HEK293 (cell line): Measurements from ENCODE around the gene INPP5F.

Source experiments
- CTCF ChIA-PET: fragments of 350-600 bp; formaldehyde crosslinking; extraction: SDS; loops from one replicate; lab custom pipeline; 2021; ENCODE audit warnings: antibody characterized with exemption; lab: Yijun Ruan, JAX
- POLR2A ChIA-PET: fragments of 300-600 bp; formaldehyde crosslinking; extraction: SDS; loops from one replicate; lab custom pipeline; 2020; ENCODE audit warnings: antibody characterized with exemption, inconsistent platforms; lab: Yijun Ruan, JAX
- H3K27ac ChIP-seq: fragments of 200-500 bp; sonication (Bioruptor generic); 2 replicates; pipeline ENCODE4 v1.5.1; 2014; ENCODE audit warnings: low read depth, low read length, control low read depth, inconsistent platforms; ENCODE audit errors: extremely low read depth
- H3K36me3 ChIP-seq, 2 experiments: fragments of 200-500 bp in 1 of 2; sonication (Bioruptor generic) in 1 of 2; 1 replicate in 1 of 2; 2 replicates in 1 of 2; pipeline ENCODE4 v1.5.1; 2014 to 2017; ENCODE audit warnings: inconsistent platforms in 2 of 2, low read length in 2 of 2; ENCODE audit not compliant: control insufficient read depth in 2 of 2, insufficient read depth in 1 of 2
- H3K4me1 ChIP-seq: fragments of 200-500 bp; sonication (Bioruptor generic); 2 replicates; pipeline ENCODE4 v1.5.1; 2014; ENCODE audit warnings: mild to moderate bottlenecking, low read length, inconsistent platforms; ENCODE audit not compliant: control insufficient read depth, insufficient read depth
- H3K4me3 ChIP-seq: 2 replicates; pipeline ENCODE4 v1.5.1; 2011; ENCODE audit warnings: low read depth, mild to moderate bottlenecking, control low read depth, low read length, moderate library complexity
- H3K9me3 ChIP-seq: fragments of 200-500 bp; sonication (Bioruptor generic); 2 replicates; pipeline ENCODE4 v1.5.1; 2014; ENCODE audit warnings: low read depth, low read length, inconsistent platforms; ENCODE audit not compliant: control insufficient read depth, insufficient read depth
- CTCF ChIP-seq: fragments of 450-650 bp; formaldehyde crosslinking; IDR thresholded peaks from 2 replicates; pipeline ENCODE4 v1.5.1; 2016; ENCODE audit warnings: missing biosample characterization, missing genetic modification characterization
- GLI4 ChIP-seq: fragments of 450-650 bp; formaldehyde crosslinking; IDR thresholded peaks from 2 replicates; pipeline ENCODE4 v1.5.1; 2016; ENCODE audit warnings: missing biosample characterization, missing genetic modification characterization
- PRDM1 ChIP-seq: fragments of 450-650 bp; formaldehyde crosslinking; IDR thresholded peaks from 2 replicates; pipeline ENCODE4; 2016; ENCODE audit warnings: missing biosample characterization, missing genetic modification characterization
- SCRT1 ChIP-seq: fragments of 450-650 bp; formaldehyde crosslinking; IDR thresholded peaks from 2 replicates; pipeline ENCODE4 v1.5.1; 2016; ENCODE audit warnings: missing biosample characterization, missing genetic modification characterization, borderline replicate concordance
- SP2 ChIP-seq: fragments of 450-650 bp; formaldehyde crosslinking; IDR thresholded peaks from 2 replicates; pipeline ENCODE4 v1.5.1; 2016; ENCODE audit warnings: missing biosample characterization, missing genetic modification characterization
- TRIM28 ChIP-seq: IDR thresholded peaks from 2 replicates; pipeline ENCODE4 v1.6.1; 2011; ENCODE audit warnings: low read length, control low read depth, borderline replicate concordance
- WT1 ChIP-seq: fragments of 450-650 bp; formaldehyde crosslinking; IDR thresholded peaks from 2 replicates; pipeline ENCODE4 v1.5.1; 2016; ENCODE audit warnings: missing biosample characterization, missing genetic modification characterization
- ZBTB6 ChIP-seq: fragments of 450-650 bp; formaldehyde crosslinking; IDR thresholded peaks from 2 replicates; pipeline ENCODE4 v1.5.1; 2017; ENCODE audit warnings: missing biosample characterization, missing genetic modification characterization
- ZNF184 ChIP-seq: fragments of 450-650 bp; IDR thresholded peaks from 2 replicates; pipeline ENCODE4 v1.5.1; 2018; ENCODE audit warnings: missing biosample characterization, mild to moderate bottlenecking, missing genetic modification characterization
- ZNF214 ChIP-seq: fragments of 450-650 bp; formaldehyde crosslinking; IDR thresholded peaks from 2 replicates; pipeline ENCODE4 v1.5.1; 2017; ENCODE audit warnings: missing biosample characterization, mild to moderate bottlenecking, missing genetic modification characterization, borderline replicate concordance
- ZNF24 ChIP-seq: fragments of 450-650 bp; formaldehyde crosslinking; IDR thresholded peaks from 2 replicates; pipeline ENCODE4 v1.5.1; 2016; ENCODE audit warnings: missing biosample characterization, missing genetic modification characterization
- ZNF280D ChIP-seq: fragments of 450-650 bp; formaldehyde crosslinking; IDR thresholded peaks from 2 replicates; pipeline ENCODE4 v1.5.1; 2016; ENCODE audit warnings: missing biosample characterization, missing genetic modification characterization
- ZNF324 ChIP-seq: fragments of 450-650 bp; formaldehyde crosslinking; IDR thresholded peaks from 2 replicates; pipeline ENCODE4 v1.5.1; 2016; ENCODE audit warnings: missing biosample characterization, missing genetic modification characterization
- ZNF362 ChIP-seq: fragments of 450-650 bp; formaldehyde crosslinking; IDR thresholded peaks from 2 replicates; pipeline ENCODE4 v1.5.1; 2016; ENCODE audit warnings: missing biosample characterization, missing genetic modification characterization
- ZNF530 ChIP-seq: fragments of 450-650 bp; formaldehyde crosslinking; IDR thresholded peaks from 2 replicates; pipeline ENCODE4 v1.5.1; 2016; ENCODE audit warnings: low read depth, missing biosample characterization, missing genetic modification characterization
- ZNF626 ChIP-seq: fragments of 450-650 bp; sonication (Bioruptor Pico); formaldehyde crosslinking; IDR thresholded peaks from 2 replicates; pipeline ENCODE4 v1.5.1; 2018; ENCODE audit warnings: missing biosample characterization, missing genetic modification characterization, inconsistent platforms
- ZNF658 ChIP-seq: fragments of 450-650 bp; formaldehyde crosslinking; IDR thresholded peaks from 2 replicates; pipeline ENCODE4; 2016; ENCODE audit warnings: missing biosample characterization, missing genetic modification characterization
- ZNF664 ChIP-seq: fragments of 450-650 bp; formaldehyde crosslinking; IDR thresholded peaks from 2 replicates; pipeline ENCODE4 v1.5.1; 2016; ENCODE audit warnings: missing biosample characterization, missing genetic modification characterization
- ZNF843 ChIP-seq: fragments of 450-650 bp; formaldehyde crosslinking; IDR thresholded peaks from 2 replicates; pipeline ENCODE4 v1.5.1; 2016; ENCODE audit warnings: missing biosample characterization, missing genetic modification characterization
- ZSCAN4 ChIP-seq: fragments of 450-650 bp; formaldehyde crosslinking; IDR thresholded peaks from 2 replicates; pipeline ENCODE4 v1.5.1; 2017; ENCODE audit warnings: missing biosample characterization, missing genetic modification characterization

The INPP5F gene

GRCh38 chr10:119700321-119700954, 25.4 kb upstream of the INPP5F start:
- peak; percentile 6; the same call in 1 of the 2 replicates for TF ChIP-seq PRDM1
- no peak for TF ChIP-seq ZBTB6 (tag by site-specific recombination)
- ChIA-PET POLR2A (interaction anchor here (1.2 to 1.9 kb wide), 2 partner anchors 14 to 25 kb away, joined by 3 to 8 read pairs; partner anchors contain the start of gene INPP5F), CTCF (no interaction called here)
- no peaks in the 10 kb centered on the region for H3K36me3 ChIP-seq
- no peak overlapping the region for H3K27ac ChIP-seq
- peaks cover 2% of the 10 kb centered on the region; the same call in 1 of the 2 replicates for H3K4me1 ChIP-seq
- no peaks in the 10 kb centered on the region for H3K9me3 ChIP-seq
- H3K4me3 ChIP-seq: no peak overlapping the region

- Histone ChIP-seq H3K4me3 (no peak overlapping the region), H3K36me3 (no peaks in the 10 kb centered on the region), H3K4me1 (peaks cover 2% of the 10 kb centered on the region; the same call in 1 of the 2 replicates), H3K9me3 (no peaks in the 10 kb centered on the region), H3K27ac (no peak overlapping the region)
- no peak for TF ChIP-seq WT1 (tag by site-specific recombination)
- TF ChIP-seq ZNF362: 0 out of 2 replicates have a peak, but pooled peaks have one; percentile 53
- TF ChIP-seq ZNF214 (tag by site-specific recombination): no peak
- CTCF ChIA-PET: interaction anchor here (1.2 to 1.8 kb wide), 2 partner anchors 15 to 50 kb away, joined by 4 to 9 read pairs; no protein-coding TSS in a partner anchor
- POLR2A ChIA-PET: interaction anchor here (1.1 to 1.9 kb wide), 2 partner anchors 20 to 24 kb away, joined by 3 to 8 read pairs; partner anchors contain the start of gene INPP5F
Observed at GRCh38 chr10:119701861-119702260, 24.0 kb upstream of the INPP5F start.

GRCh38 chr10:119702583-119702982, 23.3 kb upstream of the INPP5F start:
- CTCF ChIA-PET: interaction anchor here (1.2 to 1.8 kb wide), 2 partner anchors 15 to 49 kb away, joined by 4 to 9 read pairs; no protein-coding TSS in a partner anchor
- H3K9me3 ChIP-seq: no peaks in the 10 kb centered on the region
- no peak overlapping the region for H3K4me3 ChIP-seq
- no peak overlapping the region for H3K27ac ChIP-seq
- POLR2A ChIA-PET: interaction anchor here (1.9 kb wide), 1 partner anchor 23 kb away, joined by 8 read pairs; the partner anchor contains the start of gene INPP5F
- no peaks in the 10 kb centered on the region for H3K36me3 ChIP-seq
- peaks cover 2% of the 10 kb centered on the region; the same call in 1 of the 2 replicates for H3K4me1 ChIP-seq
- no peak for TF ChIP-seq ZNF184 (tag by site-specific recombination)
- no peak for TF ChIP-seq ZNF664 (tag by site-specific recombination)
- TF ChIP-seq SP2 (tag by site-specific recombination): no peak
- no peak for TF ChIP-seq PRDM1
- TF ChIP-seq ZNF843 (tag by site-specific recombination): no peak
- TF ChIP-seq ZNF362: no peak
- no peak for TF ChIP-seq ZNF530 (tag by site-specific recombination)
- no peak for TF ChIP-seq ZNF658
- no peak for TF ChIP-seq SCRT1 (tag by site-specific recombination)
- no peak for TF ChIP-seq ZNF280D (tag by site-specific recombination)
- no peak for TF ChIP-seq ZNF24 (tag by site-specific recombination)
- TF ChIP-seq ZNF626 (tag by site-specific recombination): no peak
- no peak for TF ChIP-seq GLI4 (tag by site-specific recombination)
- no peak for TF ChIP-seq ZSCAN4 (tag by site-specific recombination)
- TF ChIP-seq CTCF (tag by site-specific recombination): no peak
- no peak for TF ChIP-seq ZNF324 (tag by site-specific recombination)
- TF ChIP-seq WT1 (tag by site-specific recombination): no peak
- no peak for TF ChIP-seq TRIM28
